GM12801 (cell line): ENCODE measurements around the gene NLRP8.

Source experiments
- CTCF ChIP-seq: IDR thresholded peaks from one replicate; pipeline ENCODE4 v1.5.1; 2011; ENCODE audit warnings: control low read depth; ENCODE audit not compliant: insufficient read length; ENCODE audit errors: extremely low read depth

Gene NLRP8

GRCh38 chr19:55940306-55940705, 7.3 kb upstream of the NLRP8 start:
- TF ChIP-seq CTCF: no peak

GRCh38 chr19:55956431-55956830, 8.8 kb downstream of the NLRP8 start:
- no peak for TF ChIP-seq CTCF

GRCh38 chr19:55958356-55958755, 10.7 kb downstream of the NLRP8 start:
- TF ChIP-seq CTCF: no peak

GRCh38 chr19:55959996-55960675, 12.5 kb downstream of the NLRP8 start:
- no peak for TF ChIP-seq CTCF

- TF ChIP-seq CTCF: no peak
Measured at GRCh38 chr19:55962186-55962585, 14.6 kb downstream of the NLRP8 start.

- TF ChIP-seq CTCF: no peak
Measured at GRCh38 chr19:55973982-55974381, 26.4 kb downstream of the NLRP8 start.

- no peak for TF ChIP-seq CTCF
Measured at GRCh38 chr19:55980415-55980814, 32.8 kb downstream of the NLRP8 start.
